ENCODE data around the gene NDE1. TPM values are rescaled to one million over a fixed set of nuclear protein-coding genes. Genes with fewer than 3 reads are reported as not detected.

NDE1 gene
- total and polyA plus RNA-seq, 8 donors, result 3.3 to 13.2 (median 5.9) TPM

GRCh38 chr16:15765880-15766279 is 115.8 kb downstream of the NDE1 start:
- 29 to 30% methylated on average over 3 of the region's 3 CpGs for WGBS, 2 donors
- no peak for FAIRE-seq
- intact Hi-C loops (cut with DNase I), result loop anchor here in 1 of 3 donors (10.0 kb wide), 1 partner anchor 59 kb away; no protein-coding TSS in a partner anchor
- Histone ChIP-seq H3K9me3 (no peaks in the 10 kb centered on the region), H3K27ac (no peak overlapping the region), H3K27me3 (no peaks in the 10 kb centered on the region), H3K36me3 (no peaks in the 10 kb centered on the region), H3K4me3 (no peak overlapping the region), H3K4me1 (no peaks in the 10 kb centered on the region)
- peak in 2 of 6 donors; percentile 7 to 22 for DNase-seq
- peak; percentile 22 to 53 (median 43) for TF ChIP-seq CTCF (IDR thresholded peaks at IDR 0.05)
- peak; percentile 70 to 94 (median 88) for ATAC-seq

GRCh38 chr16:15766918-15767317 is 116.9 kb downstream of the NDE1 start:
- intact Hi-C loops (cut with DNase I), result loop anchor here in 1 of 3 donors (10.0 kb wide), 1 partner anchor 58 kb away; no protein-coding TSS in a partner anchor
- H3K27me3 ChIP-seq, result no peaks in the 10 kb centered on the region
- WGBS, 2 donors, result 82 to 87% methylated on average over 5 of the region's 5 CpGs
- H3K4me3 ChIP-seq, result no peak overlapping the region
- no peaks in the 10 kb centered on the region for H3K36me3 ChIP-seq
- H3K27ac ChIP-seq, result no peak overlapping the region
- DNase-seq, result no peak
- H3K9me3 ChIP-seq, result no peaks in the 10 kb centered on the region
- ATAC-seq, result no peak
- no peak for TF ChIP-seq CTCF (IDR thresholded peaks at IDR 0.05)
- no peaks in the 10 kb centered on the region for H3K4me1 ChIP-seq
- no peak for FAIRE-seq

GRCh38 chr16:15768201-15768600 is 118.2 kb downstream of the NDE1 start:
- no peaks in the 10 kb centered on the region for H3K9me3 ChIP-seq
- H3K4me3 ChIP-seq, result no peak overlapping the region
- no peak overlapping the region for H3K27ac ChIP-seq
- WGBS, 2 donors, result 90 to 98% methylated on average over 4 of the region's 4 CpGs
- no peak for ATAC-seq
- no peaks in the 10 kb centered on the region for H3K36me3 ChIP-seq
- no peak for TF ChIP-seq CTCF (IDR thresholded peaks at IDR 0.05)
- no peaks in the 10 kb centered on the region for H3K27me3 ChIP-seq
- intact Hi-C loops (cut with DNase I), result loop anchor here in 1 of 3 donors (10.0 kb wide), 1 partner anchor 57 kb away; no protein-coding TSS in a partner anchor
- no peak for DNase-seq
- no peaks in the 10 kb centered on the region for H3K4me1 ChIP-seq
- FAIRE-seq, result no peak

GRCh38 chr16:15769239-15769638 is 119.2 kb downstream of the NDE1 start:
- WGBS, 2 donors, result 83 to 90% methylated on average over 8 of the region's 8 CpGs

More at GRCh38 chr16:15769239-15769638, 119.2 kb downstream of the NDE1 start:
- no peak for ATAC-seq
- no peak for FAIRE-seq
- Histone ChIP-seq H3K9me3 (no peaks in the 10 kb centered on the region), H3K36me3 (no peaks in the 10 kb centered on the region), H3K4me1 (no peaks in the 10 kb centered on the region), H3K4me3 (no peak overlapping the region), H3K27ac (no peak overlapping the region), H3K27me3 (no peaks in the 10 kb centered on the region)
- TF ChIP-seq CTCF (IDR thresholded peaks at IDR 0.05), result no peak
- intact Hi-C loops (cut with DNase I), result loop anchor here in 1 of 3 donors (10.0 kb wide), 1 partner anchor 56 kb away; no protein-coding TSS in a partner anchor
- DNase-seq, result no peak
